ENCODE results near the gene RNLS. TPM values are rescaled to one million over a fixed set of nuclear protein-coding genes. Genes with fewer than 3 reads are reported as not detected.

RNLS gene
- total RNA-seq, 1 donor from 2014 or later = 6.0 TPM

DNA sequence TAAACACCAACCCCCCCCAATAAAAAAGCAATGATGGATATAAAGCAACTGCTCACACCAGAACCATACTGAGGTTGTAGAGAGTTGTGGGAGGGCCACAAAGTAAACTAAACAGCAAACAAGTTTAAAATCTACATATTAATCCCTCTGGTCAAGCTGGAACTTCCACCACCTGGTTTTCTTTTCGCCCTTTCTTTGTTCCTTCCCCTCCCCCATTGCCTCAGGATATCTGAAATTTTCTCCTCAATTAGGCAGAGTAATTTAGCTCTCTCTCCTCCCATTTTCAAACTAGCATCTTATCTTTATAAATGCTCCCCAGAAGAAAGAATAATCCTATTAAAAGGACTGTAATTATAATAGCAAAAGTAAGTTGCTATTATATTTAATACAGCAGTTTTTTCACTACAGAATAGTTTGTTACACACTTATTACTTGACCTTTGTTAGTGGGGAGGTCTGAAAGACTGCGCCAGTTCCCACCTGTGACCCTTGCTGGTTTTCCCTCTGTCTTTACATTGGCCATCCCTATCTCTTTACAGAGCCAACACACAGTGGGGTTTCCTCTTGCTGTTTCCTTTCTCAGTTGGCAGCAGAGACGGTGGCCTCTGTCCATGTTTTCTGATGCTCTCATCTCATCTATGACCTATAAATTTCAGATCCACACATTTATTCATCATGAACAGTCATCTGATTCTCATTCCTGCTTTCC is 235.4 kb downstream of the RNLS start:
- no peaks in the 10 kb centered on the region for H3K27me3 Mint-ChIP-seq (ENCODE audit: unreplicated experiment)
- H3K9me3 Mint-ChIP-seq (ENCODE audit: unreplicated experiment) = no peaks in the 10 kb centered on the region
- no peak for DNase-seq (ENCODE audit: low spot score)
- H3K36me3 Mint-ChIP-seq (ENCODE audit: low read depth, unreplicated experiment) = no peaks in the 10 kb centered on the region
- peaks cover 12% of the 10 kb centered on the region for H3K4me1 Mint-ChIP-seq (ENCODE audit: unreplicated experiment)
- no peak for TF ChIP-seq CTCF (IDR thresholded peaks at IDR 0.05; ENCODE audit: unreplicated experiment)
- no peak overlapping the region for H3K27ac Mint-ChIP-seq (ENCODE audit: unreplicated experiment)
- H3K4me3 Mint-ChIP-seq (ENCODE audit: unreplicated experiment) = no peak overlapping the region

DNA sequence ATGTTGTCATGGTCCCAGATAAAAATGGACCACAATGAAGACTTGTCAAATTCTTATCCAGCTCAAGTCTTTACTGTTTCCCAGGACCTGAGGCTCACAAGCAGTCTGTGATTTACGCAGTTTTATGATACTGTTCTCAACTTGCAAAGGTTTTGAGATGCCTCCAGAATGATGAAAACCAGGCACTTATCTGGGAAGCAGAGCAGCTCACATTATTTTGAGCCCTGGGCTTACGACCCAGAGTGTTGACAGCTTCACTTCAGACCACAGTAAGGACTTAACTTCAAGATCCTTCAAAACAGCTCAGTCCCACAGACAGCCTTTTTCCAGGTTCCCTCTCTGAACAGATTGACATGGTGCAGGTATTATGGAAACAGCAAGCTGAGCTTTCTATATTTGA is 236.1 kb downstream of the RNLS start:
- H3K36me3 Mint-ChIP-seq (ENCODE audit: low read depth, unreplicated experiment) = no peaks in the 10 kb centered on the region
- no peak overlapping the region for H3K4me3 Mint-ChIP-seq (ENCODE audit: unreplicated experiment)

GRCh38 chr10:88346144-88346977 is 236.8 kb downstream of the RNLS start:
- Mint-ChIP-seq H3K27ac (ENCODE audit: unreplicated experiment) (no peak overlapping the region), H3K27me3 (ENCODE audit: unreplicated experiment) (no peaks in the 10 kb centered on the region), H3K4me3 (ENCODE audit: unreplicated experiment) (no peak overlapping the region), H3K9me3 (ENCODE audit: unreplicated experiment) (no peaks in the 10 kb centered on the region), H3K4me1 (ENCODE audit: unreplicated experiment) (peaks cover 12% of the 10 kb centered on the region), H3K36me3 (ENCODE audit: low read depth, unreplicated experiment) (no peaks in the 10 kb centered on the region)
- DNase-seq (ENCODE audit: low spot score) = no peak
- TF ChIP-seq CTCF (IDR thresholded peaks at IDR 0.05; ENCODE audit: unreplicated experiment) = no peak

More for the DNA sequence above, 236.1 kb downstream of the RNLS start:
- no peaks in the 10 kb centered on the region for H3K27me3 Mint-ChIP-seq (ENCODE audit: unreplicated experiment)
- no peaks in the 10 kb centered on the region for H3K9me3 Mint-ChIP-seq (ENCODE audit: unreplicated experiment)
- no peak for DNase-seq (ENCODE audit: low spot score)
- no peak overlapping the region for H3K27ac Mint-ChIP-seq (ENCODE audit: unreplicated experiment)
- H3K4me1 Mint-ChIP-seq (ENCODE audit: unreplicated experiment) = peaks cover 12% of the 10 kb centered on the region
- no peak for TF ChIP-seq CTCF (IDR thresholded peaks at IDR 0.05; ENCODE audit: unreplicated experiment)

- no peak for TF ChIP-seq CTCF (IDR thresholded peaks at IDR 0.05; ENCODE audit: unreplicated experiment)
- Mint-ChIP-seq H3K4me3 (ENCODE audit: unreplicated experiment) (no peak overlapping the region), H3K27ac (ENCODE audit: unreplicated experiment) (no peak overlapping the region), H3K4me1 (ENCODE audit: unreplicated experiment) (peaks cover 12% of the 10 kb centered on the region), H3K9me3 (ENCODE audit: unreplicated experiment) (no peaks in the 10 kb centered on the region), H3K36me3 (ENCODE audit: low read depth, unreplicated experiment) (no peaks in the 10 kb centered on the region), H3K27me3 (ENCODE audit: unreplicated experiment) (peaks cover 3% of the 10 kb centered on the region)
- no peak for DNase-seq (ENCODE audit: low spot score)
Observed at GRCh38 chr10:88343761-88344484, 239.2 kb downstream of the RNLS start.

Measured in endothelial cell (in vitro differentiated cells).